ENCODE measurements around the gene COL3A1. TPM values are rescaled to one million over a fixed set of nuclear protein-coding genes. Genes with fewer than 3 reads are reported as not detected.

Gene COL3A1
- total and polyA plus RNA-seq, 2 donors (not counting 3 experiments of a cell fraction or from before 2014, with no cell fraction given), result 2.3 to 8.7 TPM

DNA sequence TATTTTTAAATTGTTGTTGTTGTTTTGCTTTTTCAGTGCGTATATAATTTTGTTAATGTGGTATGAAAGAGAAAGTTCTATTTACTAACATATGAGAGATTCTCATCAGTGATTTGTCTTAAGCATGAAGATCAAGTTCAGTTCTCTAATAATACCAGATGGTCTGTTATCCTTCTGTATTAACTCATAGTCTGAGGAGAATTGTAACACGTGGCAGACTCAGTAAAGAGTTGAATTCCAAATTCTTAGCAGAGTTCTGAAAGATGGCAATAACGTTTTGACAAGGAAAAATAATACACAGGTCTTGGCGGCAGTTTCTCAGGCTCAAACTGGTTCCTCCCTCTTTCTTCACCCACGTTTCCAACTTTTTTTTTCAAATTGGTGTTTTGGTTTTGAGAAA is 17.2 kb upstream of the COL3A1 start:
- POLR2A ChIA-PET, result no interaction called here
- Histone ChIP-seq H3K27me3 (ENCODE audit: control insufficient read depth in 2 of 2, insufficient read depth in 2 of 2, low read length in 2 of 2) (no peaks in the 10 kb centered on the region), H3K27ac (ENCODE audit: insufficient read depth, low read depth, low read length) (no peak overlapping the region), H3K9me1 (replicated peaks; ENCODE audit: control insufficient read depth, extremely low read depth, insufficient read depth, low read length) (no peaks in the 10 kb centered on the region), H3K9ac (replicated peaks; ENCODE audit: extremely low read depth, insufficient read depth, low read length) (no peak overlapping the region), H2AFZ (ENCODE audit: low read depth, low read length) (no peak overlapping the region), H3K36me3 (ENCODE audit: control insufficient read depth in 2 of 2, extremely low read depth in 1 of 2, insufficient read depth in 2 of 2, low read length in 2 of 2) (no peaks in the 10 kb centered on the region), H3K4me1 (ENCODE audit: control insufficient read depth, extremely low read depth, insufficient read depth, low read length) (no peaks in the 10 kb centered on the region), H3K79me2 (ENCODE audit: control insufficient read depth, insufficient read depth, low read length) (no peaks in the 10 kb centered on the region), H3K4me3 (replicated peaks in 1 of 3; ENCODE audit: insufficient read depth in 1 of 3, low read depth in 1 of 3, low read length in 3 of 3) (no peak overlapping the region), H4K20me1 (replicated peaks; ENCODE audit: control insufficient read depth, extremely low read depth, insufficient read depth, low read length) (no peaks in the 10 kb centered on the region), H3K9me3 (replicated peaks; ENCODE audit: control insufficient read depth, insufficient read depth, low read length) (no peaks in the 10 kb centered on the region), H3K4me2 (ENCODE audit: insufficient read depth, low read length) (no peak overlapping the region)
- DNase-seq (ENCODE audit: low read depth, low spot score) (no peak), FAIRE-seq (no peak)
- TF ChIP-seq JUN (IDR thresholded peaks at IDR 0.05; ENCODE audit: borderline replicate concordance, insufficient read depth, insufficient read length, low read depth), result no peak
- CTCF ChIA-PET, result interaction anchor here (1.6 kb wide), 1 partner anchor 24 kb away, joined by 3 read pairs; no protein-coding TSS in a partner anchor
- intact Hi-C loops (cut with micrococcal nuclease) (no loop called here), dilution Hi-C loops (cut with MboI; ENCODE audit: extremely low pct_ligation_motif_present, low sequenced_read_pairs) (no loop called here)
- BruUV-seq (replicated peaks), result no TSS peak

DNA sequence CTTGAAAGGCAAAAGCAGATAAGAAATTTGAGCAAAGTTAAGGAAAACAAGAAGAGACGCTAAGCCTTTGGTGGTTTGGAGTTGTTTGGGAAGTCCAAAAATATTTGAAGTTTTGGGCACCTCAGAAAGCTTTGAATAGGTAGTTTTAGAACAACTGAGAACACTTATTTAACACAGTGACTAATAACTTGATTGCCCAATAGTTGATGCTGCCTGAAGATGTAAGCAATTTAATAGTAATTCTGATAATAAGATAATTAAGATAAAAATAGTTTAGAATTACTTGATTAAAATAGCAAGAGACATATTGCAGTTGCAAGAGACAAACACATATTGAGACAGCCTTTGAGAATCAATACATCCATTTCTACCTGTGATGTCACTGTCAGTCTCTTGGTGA is 16.5 kb upstream of the COL3A1 start:
- TF ChIP-seq, protein P1, sequence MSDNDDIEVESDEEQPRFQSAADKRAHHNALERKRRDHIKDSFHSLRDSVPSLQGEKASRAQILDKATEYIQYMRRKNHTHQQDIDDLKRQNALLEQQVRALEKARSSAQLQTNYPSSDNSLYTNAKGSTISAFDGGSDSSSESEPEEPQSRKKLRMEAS (IDR thresholded peaks at IDR 0.05; ENCODE audit: insufficient read depth, insufficient read length), result no peak
- TF ChIP-seq FOS (IDR thresholded peaks at IDR 0.05; ENCODE audit: borderline replicate concordance, insufficient read depth, low read length) (no peak), POLR2AphosphoS5 (IDR thresholded peaks at IDR 0.05; ENCODE audit: insufficient read depth, low read depth, low read length) (no peak), JUN (IDR thresholded peaks at IDR 0.05; ENCODE audit: borderline replicate concordance, insufficient read depth, insufficient read length, low read depth) (no peak), POLR2A (IDR thresholded peaks at IDR 0.05; ENCODE audit: low read depth, low read length) (no peak), EZH2 (IDR thresholded peaks at IDR 0.05; ENCODE audit: borderline replicate concordance, low read depth, low read length, severe bottlenecking) (no peak), GATA2 (IDR thresholded peaks at IDR 0.05; ENCODE audit: insufficient read depth, insufficient read length, low read depth, low read length) (no peak), MYC (IDR thresholded peaks at IDR 0.05; ENCODE audit: low read depth, low read length) (no peak)
- TF ChIP-seq, protein P2, sequence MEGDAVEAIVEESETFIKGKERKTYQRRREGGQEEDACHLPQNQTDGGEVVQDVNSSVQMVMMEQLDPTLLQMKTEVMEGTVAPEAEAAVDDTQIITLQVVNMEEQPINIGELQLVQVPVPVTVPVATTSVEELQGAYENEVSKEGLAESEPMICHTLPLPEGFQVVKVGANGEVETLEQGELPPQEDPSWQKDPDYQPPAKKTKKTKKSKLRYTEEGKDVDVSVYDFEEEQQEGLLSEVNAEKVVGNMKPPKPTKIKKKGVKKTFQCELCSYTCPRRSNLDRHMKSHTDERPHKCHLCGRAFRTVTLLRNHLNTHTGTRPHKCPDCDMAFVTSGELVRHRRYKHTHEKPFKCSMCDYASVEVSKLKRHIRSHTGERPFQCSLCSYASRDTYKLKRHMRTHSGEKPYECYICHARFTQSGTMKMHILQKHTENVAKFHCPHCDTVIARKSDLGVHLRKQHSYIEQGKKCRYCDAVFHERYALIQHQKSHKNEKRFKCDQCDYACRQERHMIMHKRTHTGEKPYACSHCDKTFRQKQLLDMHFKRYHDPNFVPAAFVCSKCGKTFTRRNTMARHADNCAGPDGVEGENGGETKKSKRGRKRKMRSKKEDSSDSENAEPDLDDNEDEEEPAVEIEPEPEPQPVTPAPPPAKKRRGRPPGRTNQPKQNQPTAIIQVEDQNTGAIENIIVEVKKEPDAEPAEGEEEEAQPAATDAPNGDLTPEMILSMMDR (IDR thresholded peaks at IDR 0.05; ENCODE audit: extremely low read depth in 1 of 2, insufficient read depth in 1 of 2, low read depth in 1 of 2, low read length in 2 of 2), result no peak
- intact Hi-C loops (cut with micrococcal nuclease) (no loop called here), dilution Hi-C loops (cut with MboI; ENCODE audit: extremely low pct_ligation_motif_present, low sequenced_read_pairs) (no loop called here)
- FAIRE-seq (no peak), DNase-seq (ENCODE audit: low read depth, low spot score) (no peak)
- Histone ChIP-seq H3K9me3 (replicated peaks; ENCODE audit: control insufficient read depth, insufficient read depth, low read length) (no peaks in the 10 kb centered on the region), H3K9me1 (replicated peaks; ENCODE audit: control insufficient read depth, extremely low read depth, insufficient read depth, low read length) (no peaks in the 10 kb centered on the region), H3K9ac (replicated peaks; ENCODE audit: extremely low read depth, insufficient read depth, low read length) (no peak overlapping the region), H4K20me1 (replicated peaks; ENCODE audit: control insufficient read depth, extremely low read depth, insufficient read depth, low read length) (no peaks in the 10 kb centered on the region), H3K4me3 (replicated peaks in 1 of 3; ENCODE audit: insufficient read depth in 1 of 3, low read depth in 1 of 3, low read length in 3 of 3) (no peak overlapping the region), H2AFZ (ENCODE audit: low read depth, low read length) (no peak overlapping the region), H3K27ac (ENCODE audit: insufficient read depth, low read depth, low read length) (no peak overlapping the region), H3K79me2 (ENCODE audit: control insufficient read depth, insufficient read depth, low read length) (no peaks in the 10 kb centered on the region), H3K36me3 (ENCODE audit: control insufficient read depth in 2 of 2, extremely low read depth in 1 of 2, insufficient read depth in 2 of 2, low read length in 2 of 2) (no peaks in the 10 kb centered on the region), H3K27me3 (ENCODE audit: control insufficient read depth in 2 of 2, insufficient read depth in 2 of 2, low read length in 2 of 2) (no peaks in the 10 kb centered on the region), H3K4me1 (ENCODE audit: control insufficient read depth, extremely low read depth, insufficient read depth, low read length) (no peaks in the 10 kb centered on the region), H3K4me2 (ENCODE audit: insufficient read depth, low read length) (no peak overlapping the region)
- CTCF ChIA-PET, result interaction anchor here (1.0 to 1.6 kb wide), 2 partner anchors 25 to 26 kb away, joined by 3 to 4 read pairs; no protein-coding TSS in a partner anchor
- BruUV-seq (replicated peaks), result no TSS peak
- POLR2A ChIA-PET, result no interaction called here

Data from endothelial cell of umbilical vein (primary cell).